Lower leg skin (tissue), 3 donors: ENCODE measurements around the gene CGA.

Experiments
- CTCF ChIP-seq, 3 donors: fragments of 450-650 bp; IDR thresholded peaks; one replicate each; pipeline ENCODE4 v1.5.1; 2016; ENCODE audit warnings: antibody characterized with exemption in 3 of 3, mild to moderate bottlenecking in 3 of 3, moderate library complexity in 2 of 3
- POLR2A ChIP-seq, 2 donors: fragments of 450-650 bp; IDR thresholded peaks; one replicate each; pipeline ENCODE4 v1.6.1; 2016 to 2017; ENCODE audit warnings: antibody characterized with exemption in 2 of 2, mild to moderate bottlenecking in 1 of 2, moderate library complexity in 1 of 2

GRCh38 chr6:87088076-87088475, 6.8 kb downstream of the CGA start:
- TF ChIP-seq POLR2A (IDR thresholded peaks at IDR 0.05) (no peak), CTCF (IDR thresholded peaks at IDR 0.05) (no peak)
